IMR-90 (cell line): ENCODE measurements around the gene TRAF3. TPM values are rescaled to one million over a fixed set of nuclear protein-coding genes. Genes with fewer than 3 reads are reported as not detected.

Experiments used
- ATAC-seq: fragments of 200-7000 bp; cut with Tn5 transposase; 2 replicates; pipeline ENCODE4 v1.9.1; 2020; ENCODE audit warnings: low read depth, mild to moderate bottlenecking, moderate library complexity
- BruUV-seq: library from RNA; stranded (reverse); fragments of 400-500 nt; replicated peaks from 2 replicates; lab custom pipeline; 2021; lab: Mats Ljungman, UMichigan
- CTCF ChIA-PET: fragments of 300-600 bp; formaldehyde crosslinking; extraction: SDS; loops from one replicate; lab custom pipeline; 2021; ENCODE audit warnings: antibody characterized with exemption; lab: Yijun Ruan, JAX
- POLR2A ChIA-PET: fragments of 300-600 bp; sonication (Branson Sonifier 250); formaldehyde crosslinking; loops from one replicate; lab custom pipeline; 2022; ENCODE audit warnings: antibody characterized with exemption; ENCODE audit not compliant: unreplicated experiment; lab: Charles Lee
- DNase-seq: peaks from one replicate; pipeline ENCODE4 v3.0.0; 2013
- H2AFZ ChIP-seq: replicated peaks from 2 replicates; pipeline ENCODE3; 2013; ENCODE audit warnings: low read length, mild to moderate bottlenecking; ENCODE audit not compliant: poor library complexity
- H2AK5ac ChIP-seq: 2 replicates; pipeline ENCODE4 v1.6.1; 2013; ENCODE audit warnings: low read depth, low read length, inconsistent platforms
- H2AK9ac ChIP-seq: replicated peaks from 2 replicates; pipeline ENCODE3; 2013; ENCODE audit warnings: mild to moderate bottlenecking, low read depth, low read length, moderate library complexity; ENCODE audit not compliant: poor library complexity
- H2BK120ac ChIP-seq: 2 replicates; pipeline ENCODE4 v1.6.1; 2013; ENCODE audit warnings: low read depth, low read length, inconsistent platforms
- H2BK15ac ChIP-seq: 3 replicates; pipeline ENCODE4 v1.6.1; 2013; ENCODE audit warnings: low read depth, low read length, inconsistent platforms
- H2BK20ac ChIP-seq: 2 replicates; pipeline ENCODE4 v1.6.1; 2013; ENCODE audit warnings: low read depth, mild to moderate bottlenecking, inconsistent platforms, low read length, moderate library complexity
- H2BK5ac ChIP-seq: 2 replicates; pipeline ENCODE4 v1.6.1; 2013; ENCODE audit warnings: mild to moderate bottlenecking, low read depth, low read length, inconsistent platforms; ENCODE audit not compliant: poor library complexity, severe bottlenecking
- H3K14ac ChIP-seq: replicated peaks from 2 replicates; pipeline ENCODE4 v1.6.1; 2013; ENCODE audit warnings: low read depth, low read length, inconsistent platforms
- H3K18ac ChIP-seq: 2 replicates; pipeline ENCODE4 v1.6.1; 2013; ENCODE audit warnings: low read depth, low read length, control low read depth
- H3K23ac ChIP-seq: 2 replicates; pipeline ENCODE4 v1.6.1; 2013; ENCODE audit warnings: low read depth, low read length, inconsistent platforms
- H3K27ac ChIP-seq: 2 replicates; pipeline ENCODE4 v1.5.1; 2013; ENCODE audit warnings: mild to moderate bottlenecking, control low read depth, low read length; ENCODE audit not compliant: insufficient read depth
- H3K27me3 ChIP-seq: 2 replicates; pipeline ENCODE4 v1.6.1; 2013; ENCODE audit warnings: low read length; ENCODE audit not compliant: control insufficient read depth, insufficient read depth
- H3K36me3 ChIP-seq: 2 replicates; pipeline ENCODE4 v1.6.1; 2013; ENCODE audit warnings: low read length, mixed read lengths; ENCODE audit not compliant: control insufficient read depth, insufficient read depth
- H3K4ac ChIP-seq: 2 replicates; pipeline ENCODE4 v1.6.1; 2013; ENCODE audit warnings: low read depth, low read length, inconsistent platforms
- H3K4me1 ChIP-seq: 2 replicates; pipeline ENCODE4 v1.6.1; 2013; ENCODE audit warnings: low read length, mixed read lengths; ENCODE audit not compliant: control insufficient read depth, insufficient read depth
- H3K4me2 ChIP-seq: 2 replicates; pipeline ENCODE4 v1.6.1; 2013; ENCODE audit warnings: low read depth, mild to moderate bottlenecking, control low read depth, low read length, moderate library complexity
- H3K4me3 ChIP-seq: 2 replicates; pipeline ENCODE4 v1.5.1; 2013; ENCODE audit warnings: low read depth, mild to moderate bottlenecking, control low read depth, low read length, moderate library complexity; ENCODE audit not compliant: insufficient read depth
- H3K56ac ChIP-seq: 2 replicates; pipeline ENCODE4 v1.6.1; 2013; ENCODE audit warnings: low read length, inconsistent platforms; ENCODE audit not compliant: insufficient read depth; ENCODE audit errors: extremely low read depth
- H3K79me1 ChIP-seq, 2 experiments: 2 replicates each; pipeline ENCODE4 v1.6.1; 2013; ENCODE audit warnings: low read length in 2 of 2, inconsistent platforms in 1 of 2, low read depth in 1 of 2
- H3K9ac ChIP-seq: 2 replicates; pipeline ENCODE4 v1.6.1; 2013; ENCODE audit warnings: low read depth, low read length, control low read depth
- H3K9me1 ChIP-seq: 2 replicates; pipeline ENCODE4 v1.6.1; 2013; ENCODE audit warnings: low read length, inconsistent platforms; ENCODE audit not compliant: insufficient read depth
- H3K9me3 ChIP-seq: 2 replicates; pipeline ENCODE4 v1.6.1; 2013; ENCODE audit warnings: low read length; ENCODE audit not compliant: control insufficient read depth, insufficient read depth
- H4K20me1 ChIP-seq: 2 replicates; pipeline ENCODE4 v1.6.1; 2013; ENCODE audit warnings: low read length, inconsistent platforms; ENCODE audit not compliant: insufficient read depth
- H4K5ac ChIP-seq: 2 replicates; pipeline ENCODE4 v1.6.1; 2013; ENCODE audit warnings: mild to moderate bottlenecking, low read depth, low read length, control low read depth
- H4K8ac ChIP-seq, 2 experiments: 2 replicates each; pipeline ENCODE4 v1.6.1; 2013; ENCODE audit warnings: low read depth in 2 of 2, low read length in 2 of 2, control low read depth in 1 of 2, inconsistent platforms in 1 of 2
- H4K91ac ChIP-seq: 2 replicates; pipeline ENCODE4 v1.6.1; 2013; ENCODE audit warnings: low read depth, low read length, inconsistent platforms; ENCODE audit not compliant: insufficient read depth
- POLR2A ChIP-seq: IDR thresholded peaks from 2 replicates; pipeline ENCODE4 v1.6.1; 2012; ENCODE audit warnings: mild to moderate bottlenecking, low read depth, low read length
- WGBS, 2 experiments: methylation state at CpG; one replicate each; pipeline versions ENCODE4 v1.1.5 to v1.1.7; 2013; ENCODE audit warnings: missing lambda C conversion rate in 2 of 2; ENCODE audit not compliant: insufficient read length in 1 of 2; ENCODE audit errors: extremely low coverage in 2 of 2; 5-methylcytosine and 5-hydroxymethylcytosine counted together
- dilution Hi-C: fragments of 300-500 bp; cut with HindIII; formaldehyde crosslinking; loops from one replicate; pipeline ENCODE4 v1.14.3; 2018; ENCODE audit warnings: low sequenced_read_pairs; ENCODE audit not compliant: unreplicated experiment
- in situ Hi-C: fragments of 300-500 bp; cut with MboI; formaldehyde crosslinking; loops from 3 replicates; pipeline ENCODE4 v1.14.3; 2019; ENCODE audit warnings: low sequenced_read_pairs, inconsistent platforms, mixed read lengths
- intact Hi-C: fragments of 100-400 bp; cut with micrococcal nuclease; formaldehyde crosslinking; loops from 2 replicates; pipeline ENCODE4 v1.10.0; 2022
- polyA plus RNA-seq, 3 experiments: library from polyadenylated mRNA; depleted of rRNA; stranded (reverse); fragments of >200 nt; gene quantifications; 2 replicates each; pipeline ENCODE4 v1.2.3, GENCODE V29; 2012; ENCODE audit warnings: low replicate concordance in 1 of 3
- total RNA-seq: library from RNA; depleted of rRNA; stranded (reverse); fragments of >200 nt; gene quantifications from 2 replicates; pipeline ENCODE4 v1.2.3, GENCODE V29; 2012

Gene TRAF3
- total and polyA plus RNA-seq, 2 of the 4 experiments (the other 2 are of a cell fraction) = 21.2 to 25.3 TPM

DNA sequence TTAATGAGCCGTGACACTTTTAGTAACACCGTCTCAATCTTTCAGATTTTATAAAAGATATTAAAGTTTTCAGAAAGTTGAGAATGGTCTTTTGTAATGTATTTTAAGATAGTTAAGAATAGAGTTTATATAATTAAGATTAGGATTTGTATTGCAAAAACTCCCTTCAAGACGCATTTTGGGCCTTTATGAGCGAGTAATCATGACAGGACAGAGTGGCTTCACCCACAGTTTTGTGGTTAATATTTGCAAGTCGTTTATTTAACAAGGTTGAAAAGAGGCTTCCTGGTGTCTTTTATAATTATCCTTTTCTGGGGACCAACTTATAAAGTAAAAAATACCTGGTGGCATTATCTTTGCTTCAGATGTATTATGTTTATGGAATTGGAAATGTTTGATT, 44.0 kb downstream of the TRAF3 start:
- WGBS, 2 experiments = no CpG with 5 or more reads among the region's 5 CpGs
- no TSS peak for BruUV-seq
- Histone ChIP-seq H3K9me3 (no peaks in the 10 kb centered on the region), H3K4me3 (no peak overlapping the region), H3K56ac (no peak overlapping the region), H2BK20ac (no peak overlapping the region), H3K9me1 (peaks cover 11% of the 10 kb centered on the region), H3K79me1 (peaks cover 46 to 82% of the 10 kb centered on the region in 2 experiments), H3K4me2 (no peak overlapping the region), H3K4me1 (peaks cover 8% of the 10 kb centered on the region), H2AK9ac (no peak overlapping the region), H4K91ac (no peak overlapping the region), H3K4ac (no peak overlapping the region), H2BK120ac (no peak overlapping the region), H3K14ac (no peak overlapping the region), H2BK5ac (no peak overlapping the region), H2AFZ (no peak overlapping the region), H3K9ac (no peak overlapping the region), H4K5ac (no peak overlapping the region), H3K27me3 (no peaks in the 10 kb centered on the region), H3K23ac (no peak overlapping the region), H4K20me1 (peaks cover 72% of the 10 kb centered on the region), H2BK15ac (no peak overlapping the region), H3K27ac (no peak overlapping the region), H4K8ac (no peak overlapping the region), H3K36me3 (no peaks in the 10 kb centered on the region), H3K18ac (no peak overlapping the region), H2AK5ac (no peak overlapping the region)
- no peak for TF ChIP-seq POLR2A
- ChIA-PET POLR2A (interaction anchor here (0.6 kb wide), 1 partner anchor 91 kb away, joined by 3 read pairs; no protein-coding TSS in a partner anchor), CTCF (no interaction called here)
- dilution Hi-C loops (no loop called here), intact Hi-C loops (no loop called here), in situ Hi-C loops (no loop called here)
- no peak for ATAC-seq
- no peak for DNase-seq
